Liver (tissue), 9 donors: ENCODE data around the gene SLC25A46. TPM values are rescaled to one million over a fixed set of nuclear protein-coding genes. Genes with fewer than 3 reads are reported as not detected.
"Not testable (repeated sequence)": the region's sequence is repeated elsewhere in the genome, so short reads cannot be mapped to it uniquely, and the experiment has no call there.

Experiments used
- DNase-seq: peaks from one replicate; pipeline ENCODE4 v3.0.0-alpha.2; 2017; ENCODE audit warnings: low spot score
- H3K27ac ChIP-seq, 2 donors: one replicate each; pipeline ENCODE4 v1.7.0; 2013; ENCODE audit warnings: inconsistent platforms in 2 of 2, low read length in 2 of 2, control low read depth in 1 of 2, low read depth in 1 of 2, mild to moderate bottlenecking in 1 of 2
- H3K27me3 ChIP-seq, 4 donors: one replicate each; pipeline versions ENCODE4 v1.6.1 to v1.7.0; 2013; ENCODE audit warnings: low read length in 3 of 4, inconsistent platforms in 1 of 4, mild to moderate bottlenecking in 1 of 4, moderate library complexity in 1 of 4; ENCODE audit not compliant: control insufficient read depth in 4 of 4, insufficient read depth in 4 of 4
- H3K36me3 ChIP-seq, 4 donors: one replicate each; pipeline versions ENCODE4 v1.6.1 to v1.7.0; 2013; ENCODE audit warnings: low read length in 3 of 4, mild to moderate bottlenecking in 3 of 4, low read depth in 1 of 4, moderate library complexity in 1 of 4; ENCODE audit not compliant: control insufficient read depth in 4 of 4, insufficient read depth in 3 of 4
- H3K4me1 ChIP-seq, 4 donors: one replicate each; pipeline versions ENCODE4 v1.6.1 to v1.7.0; 2013; ENCODE audit warnings: low read length in 3 of 4, mild to moderate bottlenecking in 3 of 4, moderate library complexity in 1 of 4; ENCODE audit not compliant: control insufficient read depth in 4 of 4, insufficient read depth in 4 of 4
- H3K4me3 ChIP-seq, 3 donors: one replicate each; pipeline versions ENCODE4 v1.6.1 to v1.7.0; 2013; ENCODE audit warnings: low read length in 3 of 3, control low read depth in 1 of 3, low read depth in 1 of 3, mild to moderate bottlenecking in 1 of 3
- H3K9ac ChIP-seq, 2 donors: one replicate each; pipeline ENCODE4 v1.7.0; 2013; ENCODE audit warnings: low read length in 2 of 2, mild to moderate bottlenecking in 2 of 2, moderate library complexity in 2 of 2, control low read depth in 1 of 2, low read depth in 1 of 2
- H3K9me3 ChIP-seq, 4 donors: one replicate each; pipeline versions ENCODE4 v1.6.1 to v1.7.0; 2013; ENCODE audit warnings: low read length in 3 of 4; ENCODE audit not compliant: control insufficient read depth in 4 of 4
- ATF3 ChIP-seq: IDR thresholded peaks from 2 replicates; pipeline ENCODE4 v1.6.1; 2016; ENCODE audit warnings: antibody characterized with exemption
- EGR1 ChIP-seq, 2 donors: IDR thresholded peaks; 2 replicates each; pipeline ENCODE4 v1.6.1; 2016 to 2018; ENCODE audit warnings: antibody characterized with exemption in 2 of 2, low read depth in 2 of 2
- FOXA1 ChIP-seq: IDR thresholded peaks from 2 replicates; pipeline ENCODE4 v1.6.1; 2016; ENCODE audit warnings: antibody characterized with exemption
- FOXA2 ChIP-seq: IDR thresholded peaks from 2 replicates; pipeline ENCODE4 v1.6.1; 2016; ENCODE audit warnings: antibody characterized with exemption
- GABPA ChIP-seq, 2 donors: IDR thresholded peaks in 1 of 2; conservative IDR thresholded peaks in 1 of 2; 2 replicates each; pipeline ENCODE4 v1.6.1; 2016; ENCODE audit warnings: antibody characterized with exemption in 2 of 2, mild to moderate bottlenecking in 1 of 2, moderate library complexity in 1 of 2
- HNF4A ChIP-seq, 2 donors: conservative IDR thresholded peaks; 2 replicates each; pipeline ENCODE4 v1.6.1; 2016; ENCODE audit warnings: antibody characterized with exemption in 2 of 2, mild to moderate bottlenecking in 2 of 2
- HNF4G ChIP-seq: IDR thresholded peaks from 2 replicates; pipeline ENCODE4 v1.6.1; 2016; ENCODE audit warnings: antibody characterized with exemption
- JUND ChIP-seq, 2 donors: IDR thresholded peaks; 2 replicates each; pipeline ENCODE4 v1.6.1; 2016; ENCODE audit warnings: antibody characterized with exemption in 2 of 2
- MAX ChIP-seq: IDR thresholded peaks from 2 replicates; pipeline ENCODE4 v1.6.1; 2016; ENCODE audit warnings: antibody characterized with exemption
- NR2F2 ChIP-seq: IDR thresholded peaks from 2 replicates; pipeline ENCODE4 v1.6.1; 2016; ENCODE audit warnings: antibody characterized with exemption
- RAD21 ChIP-seq, 2 donors: IDR thresholded peaks; 2 replicates each; pipeline ENCODE4 v1.6.1; 2016; ENCODE audit warnings: antibody characterized with exemption in 2 of 2, mild to moderate bottlenecking in 2 of 2
- REST ChIP-seq: IDR thresholded peaks from 2 replicates; pipeline ENCODE4 v1.6.1; 2016; ENCODE audit warnings: antibody characterized with exemption, mild to moderate bottlenecking
- RXRA ChIP-seq, 2 donors: IDR thresholded peaks; 2 replicates each; pipeline ENCODE4 v1.6.1; 2017 to 2018; ENCODE audit warnings: antibody characterized with exemption in 2 of 2, mild to moderate bottlenecking in 1 of 2
- SP1 ChIP-seq: IDR thresholded peaks from 2 replicates; pipeline ENCODE4 v1.6.1; 2018; ENCODE audit warnings: antibody characterized with exemption, mild to moderate bottlenecking
- TAF1 ChIP-seq: conservative IDR thresholded peaks from 2 replicates; pipeline ENCODE4 v1.6.1; 2016; ENCODE audit warnings: antibody characterized with exemption, mild to moderate bottlenecking
- YY1 ChIP-seq: IDR thresholded peaks from 2 replicates; pipeline ENCODE4 v1.6.1; 2016; ENCODE audit warnings: antibody characterized with exemption, mild to moderate bottlenecking
- ZBTB33 ChIP-seq: IDR thresholded peaks from 2 replicates; pipeline ENCODE4 v1.6.1; 2016; ENCODE audit warnings: antibody characterized with exemption
- WGBS: extraction: QIAGEN DNeasy Blood & Tissue Kit; methylation state at CpG from one replicate; pipeline ENCODE4 v1.1.7; 2013; 5-methylcytosine and 5-hydroxymethylcytosine counted together
- polyA plus RNA-seq, 2 donors: library from polyadenylated mRNA; stranded (reverse) in 1 of 2; unstranded in 1 of 2; fragments of 200-250 nt in 1 of 2; fragments of >200 nt in 1 of 2; fragmentation: Nextera tagmentation in 1 of 2; extraction: Ambion mirVana in 1 of 2; gene quantifications; one replicate each; pipeline versions ENCODE4 v1.2.1 to v1.2.3, GENCODE V29; 2013 to 2015
- total RNA-seq, 2 donors: library from RNA; depleted of rRNA; stranded (reverse); fragments of >200 nt; gene quantifications; one replicate each; pipeline ENCODE4 v1.2.3, GENCODE V29; 2014
- TF ChIP-seq, protein P1 (sequence below): fragments of 150-350 bp; IDR thresholded peaks from 2 replicates; pipeline ENCODE4 v1.5.1; 2017; ENCODE audit warnings: improper control_type of control experiment, low read depth, low read length; ENCODE audit not compliant: missing input control
- donor health status: healthy.
- donor health status: healthy.
- donor health status: healthy.
- donor health status: healthy.
- donor health status: healthy.

SLC25A46 gene
- total and polyA plus RNA-seq, 4 donors = 18.6 to 54.5 (median 30.7) TPM

- TF ChIP-seq FOXA2 (no peak), MAX (no peak), RXRA (IDR thresholded peaks at IDR 0.05) (no peak), FOXA1 (no peak), NR2F2 (no peak), SP1 (no peak), HNF4G (no peak), JUND (IDR thresholded peaks at IDR 0.05) (no peak), RAD21 (IDR thresholded peaks at IDR 0.05) (no peak)
Observed at GRCh38 chr5:110784901-110785300, 46.1 kb downstream of the SLC25A46 start (continued).

GRCh38 chr5:110785356-110785755 lies 46.5 kb downstream of the SLC25A46 start:
- WGBS = 59% methylated on average over 1 of the region's 1 CpG
- no peaks in the 10 kb centered on the region for H3K36me3 ChIP-seq
- no peaks in the 10 kb centered on the region for H3K4me1 ChIP-seq
- no peaks in the 10 kb centered on the region for H3K27me3 ChIP-seq
- TF ChIP-seq SP1 (no peak), REST (no peak), FOXA1 (no peak), RAD21 (IDR thresholded peaks at IDR 0.05) (no peak), ZBTB33 (no peak), HNF4G (no peak), NR2F2 (no peak), HNF4A (conservative IDR thresholded peaks at IDR 0.05) (no peak), JUND (IDR thresholded peaks at IDR 0.05) (no peak), EGR1 (IDR thresholded peaks at IDR 0.05; ENCODE audit: low read depth in 2 of 2) (no peak), TAF1 (no peak), YY1 (no peak), ATF3 (no peak), MAX (no peak), GABPA (IDR thresholded peaks at IDR 0.05 in 1 of 2, conservative IDR thresholded peaks at IDR 0.05 in 1 of 2) (no peak), FOXA2 (no peak), RXRA (IDR thresholded peaks at IDR 0.05) (no peak)
- TF ChIP-seq, protein P1, sequence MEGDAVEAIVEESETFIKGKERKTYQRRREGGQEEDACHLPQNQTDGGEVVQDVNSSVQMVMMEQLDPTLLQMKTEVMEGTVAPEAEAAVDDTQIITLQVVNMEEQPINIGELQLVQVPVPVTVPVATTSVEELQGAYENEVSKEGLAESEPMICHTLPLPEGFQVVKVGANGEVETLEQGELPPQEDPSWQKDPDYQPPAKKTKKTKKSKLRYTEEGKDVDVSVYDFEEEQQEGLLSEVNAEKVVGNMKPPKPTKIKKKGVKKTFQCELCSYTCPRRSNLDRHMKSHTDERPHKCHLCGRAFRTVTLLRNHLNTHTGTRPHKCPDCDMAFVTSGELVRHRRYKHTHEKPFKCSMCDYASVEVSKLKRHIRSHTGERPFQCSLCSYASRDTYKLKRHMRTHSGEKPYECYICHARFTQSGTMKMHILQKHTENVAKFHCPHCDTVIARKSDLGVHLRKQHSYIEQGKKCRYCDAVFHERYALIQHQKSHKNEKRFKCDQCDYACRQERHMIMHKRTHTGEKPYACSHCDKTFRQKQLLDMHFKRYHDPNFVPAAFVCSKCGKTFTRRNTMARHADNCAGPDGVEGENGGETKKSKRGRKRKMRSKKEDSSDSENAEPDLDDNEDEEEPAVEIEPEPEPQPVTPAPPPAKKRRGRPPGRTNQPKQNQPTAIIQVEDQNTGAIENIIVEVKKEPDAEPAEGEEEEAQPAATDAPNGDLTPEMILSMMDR = no peak
- H3K27ac ChIP-seq = no peak overlapping the region
- no peak for DNase-seq
- H3K9me3 ChIP-seq = no peaks in the 10 kb centered on the region
- H3K9ac ChIP-seq = no peak overlapping the region
- H3K4me3 ChIP-seq = no peak overlapping the region

GRCh38 chr5:110788006-110788405 lies 49.2 kb downstream of the SLC25A46 start:
- H3K9ac ChIP-seq, H3K27me3 ChIP-seq, H3K4me1 ChIP-seq, H3K36me3 ChIP-seq, H3K4me3 ChIP-seq, DNase-seq, H3K9me3 ChIP-seq, H3K27ac ChIP-seq: not testable (repeated sequence)
- WGBS = 93% methylated on average over 3 of the region's 3 CpGs
